Activated naive CD4-positive, alpha-beta T cell treated with anti-CD3 and anti-CD28 coated beads, Interleukin-2, amount 50 U/mL, for 72 hours (primary cell): ENCODE results near the gene TSSK6. TPM values are rescaled to one million over a fixed set of nuclear protein-coding genes. Genes with fewer than 3 reads are reported as not detected.
A peak's percentile ranks its signal among the peaks of the same experiment; 100 is the strongest.

Source experiments
- ATAC-seq, 2 donors: fragments of 150-1000 bp; cut with Tn5 transposase; 2 replicates each; pipeline ENCODE4 v1.10.0; 2021; ENCODE audit warnings: mild to moderate bottlenecking in 2 of 2, moderate library complexity in 2 of 2
- DNase-seq, 2 donors: peaks; one replicate each; pipeline ENCODE4 v3.0.0; 2021 to 2022; ENCODE audit warnings: low spot score in 2 of 2
- H3K27ac Mint-ChIP-seq, 2 donors: one replicate each; pipeline ENCODE4 v1.8.0; 2022; ENCODE audit warnings: mild to moderate bottlenecking in 2 of 2, mixed read lengths in 2 of 2
- H3K36me3 Mint-ChIP-seq, 2 donors: one replicate each; pipeline ENCODE4 v1.8.0; 2022; ENCODE audit warnings: mixed read lengths in 2 of 2
- H3K9me3 Mint-ChIP-seq, 2 donors: one replicate each; pipeline ENCODE4 v1.8.0; 2022; ENCODE audit warnings: mixed read lengths in 2 of 2
- total RNA-seq, 2 donors: library from RNA; stranded (reverse); gene quantifications; one replicate each; pipeline ENCODE4 v1.2.3, GENCODE V29; 2022

The TSSK6 gene
- total RNA-seq, 2 donors from 2014 or later, result 3.8 to 5.5 TPM

- Mint-ChIP-seq H3K9me3 (peaks cover 15 to 16% of the 10 kb centered on the region in 2 donors), H3K27ac (peak overlapping the region in 1 of 2 donors; percentile 57), H3K36me3 (peaks cover 26 to 33% of the 10 kb centered on the region in 2 donors)
- DNase-seq, result no peak
- ATAC-seq, result no peak
These were observed 43.7 kb downstream of the TSSK6 start for GRCh38 chr19:19471682-19472081.

- H3K36me3 Mint-ChIP-seq, result peaks cover 36 to 44% of the 10 kb centered on the region in 2 donors
- no peak for ATAC-seq
These were observed 44.8 kb downstream of the TSSK6 start for GRCh38 chr19:19470579-19470978.

GRCh38 chr19:19468424-19469050, 46.8 kb downstream of the TSSK6 start:
- H3K27ac Mint-ChIP-seq, result peak overlapping the region; percentile 29 to 58
- peaks cover 41 to 58% of the 10 kb centered on the region in 2 donors for H3K36me3 Mint-ChIP-seq
- ATAC-seq (no peak), DNase-seq (no peak)
- H3K9me3 Mint-ChIP-seq, result peaks cover 15 to 30% of the 10 kb centered on the region in 2 donors

More at GRCh38 chr19:19470579-19470978, 44.8 kb downstream of the TSSK6 start:
- H3K27ac Mint-ChIP-seq, result peak overlapping the region in 1 of 2 donors; percentile 42
- DNase-seq, result no peak
- H3K9me3 Mint-ChIP-seq, result peaks cover 15 to 25% of the 10 kb centered on the region in 2 donors

- peak overlapping the region in 1 of 2 donors; percentile 66 for H3K27ac Mint-ChIP-seq
- DNase-seq (no peak), ATAC-seq (no peak)
- peaks cover 41 to 58% of the 10 kb centered on the region in 2 donors for H3K36me3 Mint-ChIP-seq
- peaks cover 15 to 30% of the 10 kb centered on the region in 2 donors for H3K9me3 Mint-ChIP-seq
These were observed 49.1 kb downstream of the TSSK6 start for GRCh38 chr19:19466201-19466600.

- ATAC-seq, result no peak
- no peak for DNase-seq
- H3K27ac Mint-ChIP-seq, result peak overlapping the region in 1 of 2 donors; percentile 88
- peaks cover 15 to 30% of the 10 kb centered on the region in 2 donors for H3K9me3 Mint-ChIP-seq
- H3K36me3 Mint-ChIP-seq, result peaks cover 41 to 58% of the 10 kb centered on the region in 2 donors
These were observed 49.8 kb downstream of the TSSK6 start for GRCh38 chr19:19465436-19466070.

- peaks cover 41 to 54% of the 10 kb centered on the region in 2 donors for H3K36me3 Mint-ChIP-seq
- ATAC-seq (no peak), DNase-seq (no peak)
- H3K27ac Mint-ChIP-seq, result peak overlapping the region; percentile 21 to 88
- H3K9me3 Mint-ChIP-seq, result peaks cover 15 to 30% of the 10 kb centered on the region in 2 donors
These were observed 50.8 kb downstream of the TSSK6 start for GRCh38 chr19:19464339-19465098.

Other genes with a start within 250 kb of the TSSK6 start
- not detected for gene TM6SF2, start 242.2 kb downstream of the TSSK6 start, total RNA-seq
- gene SUGP1, start 195.0 kb downstream of the TSSK6 start, total RNA-seq, result 10 to 100 TPM; 55.1 to 55.4 TPM
- gene MAU2, start 194.7 kb downstream of the TSSK6 start, total RNA-seq, result 10 to 100 TPM; 36.0 to 62.2 TPM
- 100 to 1,000 TPM; 122 to 134 TPM for gene GATAD2A, start 109.9 kb downstream of the TSSK6 start, total RNA-seq
- 100 to 1,000 TPM; 358 to 407 TPM for gene NDUFA13, start 677 bp upstream of the TSSK6 start, total RNA-seq
- 10 to 100 TPM in 1 of 2 donors, 1 to 10 TPM in 1; 5.7 to 11.3 TPM for gene YJEFN3, start 13.4 kb upstream of the TSSK6 start, total RNA-seq
- gene CILP2, start 22.7 kb upstream of the TSSK6 start, total RNA-seq, result under 1 TPM; 0.25 to 0.31 TPM
- 10 to 100 TPM; 27.6 to 37.3 TPM for gene PBX4, start 103.1 kb upstream of the TSSK6 start, total RNA-seq
- 100 to 1,000 TPM in 1 of 2 donors, 10 to 100 TPM in 1; 35.4 to 122 TPM for gene LPAR2, start 112.7 kb upstream of the TSSK6 start, total RNA-seq
- gene GMIP, start 128.1 kb upstream of the TSSK6 start, total RNA-seq, result 100 to 1,000 TPM in 1 of 2 donors, 10 to 100 TPM in 1; 69.7 to 106 TPM
- gene ATP13A1, start 148.1 kb upstream of the TSSK6 start, total RNA-seq, result 10 to 100 TPM; 35.6 to 83.0 TPM
- 10 to 100 TPM; 66.9 to 79.6 TPM for gene ZNF101, start 153.3 kb upstream of the TSSK6 start, total RNA-seq
- gene ZNF14, start 217.6 kb upstream of the TSSK6 start, total RNA-seq, result 10 to 100 TPM in 1 of 2 donors, 1 to 10 TPM in 1; 7.3 to 11.6 TPM